Type B pancreatic cell (in vitro differentiated cells): Measurements from ENCODE around the gene FBLN2. TPM values are rescaled to one million over a fixed set of nuclear protein-coding genes. Genes with fewer than 3 reads are reported as not detected.

Experiments used
- DNase-seq: peaks from one replicate; pipeline ENCODE4 v3.0.0; 2021; ENCODE audit warnings: mixed read lengths; ENCODE audit not compliant: unreplicated experiment; ENCODE audit errors: extremely low spot score
- H3K27ac Mint-ChIP-seq: 2 replicates; pipeline ENCODE4 v1.8.0; 2021; ENCODE audit warnings: mild to moderate bottlenecking, mixed read lengths
- H3K27me3 Mint-ChIP-seq: 2 replicates; pipeline ENCODE4 v1.8.0; 2021; ENCODE audit warnings: mixed read lengths
- H3K36me3 Mint-ChIP-seq: 2 replicates; pipeline ENCODE4 v1.8.0; 2021; ENCODE audit warnings: mixed read lengths
- H3K4me1 Mint-ChIP-seq: one replicate; pipeline ENCODE4 v1.8.0; 2021; ENCODE audit warnings: mixed read lengths; ENCODE audit not compliant: unreplicated experiment
- H3K4me3 Mint-ChIP-seq: 2 replicates; pipeline ENCODE4 v1.8.0; 2021; ENCODE audit warnings: mild to moderate bottlenecking, mixed read lengths
- H3K9me3 Mint-ChIP-seq: 2 replicates; pipeline ENCODE4 v1.8.0; 2021; ENCODE audit warnings: mixed read lengths
- total RNA-seq: library from RNA; stranded (reverse); gene quantifications from 2 replicates; pipeline ENCODE4 v1.2.1, GENCODE V29; 2021; ENCODE audit warnings: low replicate concordance
- TF ChIP-seq, protein P1 (sequence below): fragments of 200-600 bp; sonication (generic); conservative IDR thresholded peaks from 2 replicates; pipeline ENCODE4 v1.5.0; 2021; ENCODE audit warnings: antibody characterized with exemption, mild to moderate bottlenecking

The FBLN2 gene
- total RNA-seq, 1 donor from 2014 or later = 67.6 TPM

GRCh38 chr3:13515786-13516759, 32.9 kb upstream of the FBLN2 start:
- no peaks in the 10 kb centered on the region for H3K9me3 Mint-ChIP-seq

GRCh38 chr3:13516760-13517135, 32.2 kb upstream of the FBLN2 start:
- Mint-ChIP-seq H3K4me1 (peaks cover 25% of the 10 kb centered on the region), H3K27ac (no peak overlapping the region), H3K27me3 (no peaks in the 10 kb centered on the region), H3K9me3 (no peaks in the 10 kb centered on the region), H3K4me3 (no peak overlapping the region), H3K36me3 (no peaks in the 10 kb centered on the region)
- TF ChIP-seq, protein P1, sequence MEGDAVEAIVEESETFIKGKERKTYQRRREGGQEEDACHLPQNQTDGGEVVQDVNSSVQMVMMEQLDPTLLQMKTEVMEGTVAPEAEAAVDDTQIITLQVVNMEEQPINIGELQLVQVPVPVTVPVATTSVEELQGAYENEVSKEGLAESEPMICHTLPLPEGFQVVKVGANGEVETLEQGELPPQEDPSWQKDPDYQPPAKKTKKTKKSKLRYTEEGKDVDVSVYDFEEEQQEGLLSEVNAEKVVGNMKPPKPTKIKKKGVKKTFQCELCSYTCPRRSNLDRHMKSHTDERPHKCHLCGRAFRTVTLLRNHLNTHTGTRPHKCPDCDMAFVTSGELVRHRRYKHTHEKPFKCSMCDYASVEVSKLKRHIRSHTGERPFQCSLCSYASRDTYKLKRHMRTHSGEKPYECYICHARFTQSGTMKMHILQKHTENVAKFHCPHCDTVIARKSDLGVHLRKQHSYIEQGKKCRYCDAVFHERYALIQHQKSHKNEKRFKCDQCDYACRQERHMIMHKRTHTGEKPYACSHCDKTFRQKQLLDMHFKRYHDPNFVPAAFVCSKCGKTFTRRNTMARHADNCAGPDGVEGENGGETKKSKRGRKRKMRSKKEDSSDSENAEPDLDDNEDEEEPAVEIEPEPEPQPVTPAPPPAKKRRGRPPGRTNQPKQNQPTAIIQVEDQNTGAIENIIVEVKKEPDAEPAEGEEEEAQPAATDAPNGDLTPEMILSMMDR = no peak
- no peak for DNase-seq

More at GRCh38 chr3:13515786-13516759, 32.9 kb upstream of the FBLN2 start:
- H3K4me1 Mint-ChIP-seq = peaks cover 29% of the 10 kb centered on the region
- H3K4me3 Mint-ChIP-seq = no peak overlapping the region
- TF ChIP-seq, protein P1 = no peak
- H3K27ac Mint-ChIP-seq = no peak overlapping the region
- no peaks in the 10 kb centered on the region for H3K27me3 Mint-ChIP-seq
- no peaks in the 10 kb centered on the region for H3K36me3 Mint-ChIP-seq
- DNase-seq = no peak

- H3K27ac Mint-ChIP-seq = no peak overlapping the region
- H3K27me3 Mint-ChIP-seq = no peaks in the 10 kb centered on the region
- TF ChIP-seq, protein P1 = no peak
- no peak for DNase-seq
- no peak overlapping the region for H3K4me3 Mint-ChIP-seq
- H3K9me3 Mint-ChIP-seq = no peaks in the 10 kb centered on the region
- H3K36me3 Mint-ChIP-seq = no peaks in the 10 kb centered on the region
- H3K4me1 Mint-ChIP-seq = peaks cover 19% of the 10 kb centered on the region
These were observed 31.5 kb upstream of the FBLN2 start for GRCh38 chr3:13517253-13517977.

DNA sequence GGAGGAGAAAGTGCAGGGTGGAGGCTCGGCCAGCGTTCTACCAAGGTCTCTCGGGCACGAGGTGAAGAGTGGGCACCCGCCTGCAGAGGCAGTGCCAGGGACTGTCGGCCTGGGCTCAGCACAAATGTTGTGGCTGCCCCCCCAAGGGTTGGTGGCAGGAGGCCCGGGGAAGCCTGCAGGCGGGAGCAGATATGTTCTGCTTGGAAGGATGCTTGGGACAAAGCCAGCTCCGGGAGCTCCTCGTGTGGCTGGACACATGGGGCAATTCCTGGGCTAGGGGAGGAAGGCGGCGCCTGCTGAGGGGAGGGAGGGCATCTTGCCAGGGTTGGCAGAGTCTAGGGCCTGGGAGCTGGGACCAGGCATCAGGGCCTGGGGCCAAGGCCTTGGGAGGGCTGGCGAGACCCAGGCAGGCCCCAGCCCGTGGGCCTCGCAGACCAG, 30.4 kb upstream of the FBLN2 start:
- Mint-ChIP-seq H3K9me3 (no peaks in the 10 kb centered on the region), H3K36me3 (peaks cover 3% of the 10 kb centered on the region), H3K27ac (no peak overlapping the region), H3K27me3 (no peaks in the 10 kb centered on the region), H3K4me1 (peaks cover 17% of the 10 kb centered on the region), H3K4me3 (no peak overlapping the region)
- DNase-seq = no peak
- TF ChIP-seq, protein P1 = no peak

GRCh38 chr3:13519006-13519791, 29.7 kb upstream of the FBLN2 start:
- no peak overlapping the region for H3K27ac Mint-ChIP-seq
- H3K9me3 Mint-ChIP-seq = no peaks in the 10 kb centered on the region
- peaks cover 12% of the 10 kb centered on the region for H3K4me1 Mint-ChIP-seq
- no peak for DNase-seq
- TF ChIP-seq, protein P1 = no peak
- H3K36me3 Mint-ChIP-seq = peaks cover 3% of the 10 kb centered on the region
- no peaks in the 10 kb centered on the region for H3K27me3 Mint-ChIP-seq
- H3K4me3 Mint-ChIP-seq = no peak overlapping the region
